ENCODE data around the gene PTPN6. TPM values are rescaled to one million over a fixed set of nuclear protein-coding genes. Genes with fewer than 3 reads are reported as not detected.
A peak's percentile ranks its signal among the peaks of the same experiment; 100 is the strongest.

The PTPN6 gene
- total and polyA plus RNA-seq, 10 of the 15 experiments (the other 5 are each of a cell fraction or from before 2014, with no cell fraction given): 229 to 457 (median 370) TPM

DNA sequence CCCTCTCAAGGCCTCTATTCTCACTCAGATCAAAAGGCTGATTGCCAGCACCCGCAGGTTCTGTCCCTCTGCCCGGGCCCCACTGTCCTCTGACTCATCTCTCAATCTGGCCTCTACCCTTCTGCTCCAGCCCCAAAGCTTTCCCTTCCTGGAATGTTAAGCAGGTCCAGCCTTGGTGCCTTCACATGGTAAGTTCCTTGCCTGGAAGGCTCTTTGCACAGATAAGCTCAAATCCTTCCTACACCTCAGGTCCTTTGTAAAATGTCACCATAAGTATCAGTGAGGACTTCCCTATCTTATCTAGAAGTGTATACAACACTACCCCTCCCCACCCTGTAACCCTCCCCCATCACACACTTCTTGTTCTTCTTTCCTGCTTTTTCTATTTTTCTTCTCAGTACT is 44.9 kb downstream of the PTPN6 start:
- SMC1A ChIA-PET (ENCODE audit: uncharacterized antibody, unreplicated experiment): interaction anchor here (1.2 to 2.1 kb wide), 2 partner anchors 9 to 14 kb away, joined by 3 to 5 read pairs; no protein-coding TSS in a partner anchor
- no peak overlapping the region for H3K4me2 ChIP-seq (ENCODE audit: control insufficient read depth, insufficient read depth)
- POLR2A ChIA-PET: no interaction called here
- ATAC-seq: no peak
- BruUV-seq (replicated peaks): no TSS peak
- in situ Hi-C loops (cut with MboI): no loop called here
- intact Hi-C loops (cut with micrococcal nuclease; ENCODE audit: unreplicated experiment): no loop called here
- no peak for FAIRE-seq
- no peaks in the 10 kb centered on the region for H4K20me1 ChIP-seq (ENCODE audit: control insufficient read depth, insufficient read depth)
- H2AFZ ChIP-seq (ENCODE audit: control insufficient read depth, low read depth, low read length): no peak overlapping the region
- no peak overlapping the region for H3K9ac ChIP-seq (ENCODE audit: control insufficient read depth, insufficient read depth, low read length)
- DNase-seq (ENCODE audit: low read depth, low spot score): no peak
- RAD21 ChIA-PET (ENCODE audit: unreplicated experiment): no interaction called here
- H3K4me3 ChIP-seq: no peak overlapping the region
- peaks cover 0 to 6% of the 10 kb centered on the region in 2 experiments; a peak in 2 of 4 replicates for H3K36me3 ChIP-seq (ENCODE audit: control insufficient read depth in 2 of 2, insufficient read depth in 2 of 2, low read length in 1 of 2)
- TF ChIP-seq SUPT20H (IDR thresholded peaks at IDR 0.05; ENCODE audit: borderline replicate concordance, control insufficient read depth, low read depth, low read length): no peak
- H3K4me1 ChIP-seq (ENCODE audit: control insufficient read depth, insufficient read depth, low read length): no peaks in the 10 kb centered on the region
- no peaks in the 10 kb centered on the region for H3K27me3 ChIP-seq (replicated peaks in 1 of 2; ENCODE audit: control insufficient read depth in 2 of 2, insufficient read depth in 2 of 2, low read length in 1 of 2)
- CTCF ChIA-PET: no interaction called here
- WGBS (ENCODE audit: insufficient coverage, insufficient replicate concordance, low lambda C conversion rate, missing lambda C conversion rate): 100% methylated on average over 2 of the region's 2 CpGs
- H3K27ac ChIP-seq (ENCODE audit: control insufficient read depth, insufficient read depth): no peak overlapping the region
- no peaks in the 10 kb centered on the region for H3K79me2 ChIP-seq (ENCODE audit: control insufficient read depth, insufficient read depth, low read length)
- H3K9me3 ChIP-seq (replicated peaks; ENCODE audit: control insufficient read depth, insufficient read depth, low read length): no peaks in the 10 kb centered on the region

DNA sequence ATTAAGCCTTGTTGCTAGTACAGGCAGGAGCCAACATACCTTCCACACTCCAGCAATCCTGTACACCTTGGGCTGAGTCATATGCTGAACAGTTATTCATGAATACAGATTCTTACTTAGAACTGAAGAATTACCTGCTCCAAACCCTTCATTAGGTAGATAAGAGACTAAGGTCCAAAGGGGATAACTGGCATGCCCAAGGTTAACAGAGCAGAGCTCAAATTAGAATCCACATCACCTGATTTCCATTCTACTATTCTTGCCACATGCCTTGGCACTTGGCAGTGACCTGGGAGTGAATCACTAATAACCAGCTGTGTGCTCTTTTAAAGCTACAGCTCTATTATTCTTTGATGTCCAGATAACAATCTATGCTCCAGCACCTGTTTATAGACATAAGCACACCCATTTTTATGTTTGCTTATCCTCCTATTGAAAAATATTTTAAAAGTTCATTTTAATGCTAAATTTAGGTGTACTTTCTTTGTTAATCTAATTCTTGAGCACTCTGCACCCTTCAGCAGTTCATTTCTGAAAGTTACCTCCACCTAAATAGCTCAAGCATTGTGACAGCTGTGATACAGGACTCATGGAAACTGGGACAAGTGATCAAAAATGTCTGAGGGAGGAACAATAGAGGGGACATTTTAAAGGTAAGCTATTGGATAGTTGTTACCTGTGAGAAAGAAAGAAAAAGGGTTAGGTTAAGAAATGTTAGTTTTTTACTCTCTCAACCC is 47.7 kb downstream of the PTPN6 start:
- DNase-seq (ENCODE audit: low read depth, low spot score) (no peak), ATAC-seq (no peak), FAIRE-seq (peak; percentile 44)
- Histone ChIP-seq H3K4me3 (no peak overlapping the region), H3K79me2 (ENCODE audit: control insufficient read depth, insufficient read depth, low read length) (no peaks in the 10 kb centered on the region), H3K9me3 (replicated peaks; ENCODE audit: control insufficient read depth, insufficient read depth, low read length) (no peaks in the 10 kb centered on the region), H3K36me3 (ENCODE audit: control insufficient read depth in 2 of 2, insufficient read depth in 2 of 2, low read length in 1 of 2) (peaks cover 0 to 10% of the 10 kb centered on the region in 2 experiments; a peak in 2 of 4 replicates), H3K4me2 (ENCODE audit: control insufficient read depth, insufficient read depth) (no peak overlapping the region), H3K27me3 (replicated peaks in 1 of 2; ENCODE audit: control insufficient read depth in 2 of 2, insufficient read depth in 2 of 2, low read length in 1 of 2) (no peaks in the 10 kb centered on the region), H3K27ac (ENCODE audit: control insufficient read depth, insufficient read depth) (no peak overlapping the region), H3K4me1 (ENCODE audit: control insufficient read depth, insufficient read depth, low read length) (no peaks in the 10 kb centered on the region), H2AFZ (ENCODE audit: control insufficient read depth, low read depth, low read length) (no peak overlapping the region), H3K9ac (ENCODE audit: control insufficient read depth, insufficient read depth, low read length) (no peak overlapping the region), H4K20me1 (ENCODE audit: control insufficient read depth, insufficient read depth) (no peaks in the 10 kb centered on the region)
- CTCF ChIA-PET: interaction anchor here (0.5 to 1.4 kb wide), 5 partner anchors 9 to 143 kb away, joined by 3 to 4 read pairs (median 3); partner anchors contain the start of gene LPCAT3
- BruUV-seq (replicated peaks): no TSS peak
- intact Hi-C loops (cut with micrococcal nuclease; ENCODE audit: unreplicated experiment): no loop called here
- in situ Hi-C loops (cut with MboI): no loop called here
- RAD21 ChIA-PET (ENCODE audit: unreplicated experiment): no interaction called here
- TF ChIP-seq PML (IDR thresholded peaks at IDR 0.05; ENCODE audit: low read length) (no peak), RAD21 (IDR thresholded peaks at IDR 0.05; ENCODE audit: insufficient read depth, low read depth, low read length) (no peak), BCLAF1 (IDR thresholded peaks at IDR 0.05) (no peak), IRF3 (IDR thresholded peaks at IDR 0.05) (no peak), WRNIP1 (IDR thresholded peaks at IDR 0.05; ENCODE audit: borderline replicate concordance, low read depth, low read length) (no peak), GABPA (IDR thresholded peaks at IDR 0.05; ENCODE audit: low read depth) (no peak), HDAC2 (IDR thresholded peaks at IDR 0.05) (no peak)
- TF ChIP-seq, protein P1, sequence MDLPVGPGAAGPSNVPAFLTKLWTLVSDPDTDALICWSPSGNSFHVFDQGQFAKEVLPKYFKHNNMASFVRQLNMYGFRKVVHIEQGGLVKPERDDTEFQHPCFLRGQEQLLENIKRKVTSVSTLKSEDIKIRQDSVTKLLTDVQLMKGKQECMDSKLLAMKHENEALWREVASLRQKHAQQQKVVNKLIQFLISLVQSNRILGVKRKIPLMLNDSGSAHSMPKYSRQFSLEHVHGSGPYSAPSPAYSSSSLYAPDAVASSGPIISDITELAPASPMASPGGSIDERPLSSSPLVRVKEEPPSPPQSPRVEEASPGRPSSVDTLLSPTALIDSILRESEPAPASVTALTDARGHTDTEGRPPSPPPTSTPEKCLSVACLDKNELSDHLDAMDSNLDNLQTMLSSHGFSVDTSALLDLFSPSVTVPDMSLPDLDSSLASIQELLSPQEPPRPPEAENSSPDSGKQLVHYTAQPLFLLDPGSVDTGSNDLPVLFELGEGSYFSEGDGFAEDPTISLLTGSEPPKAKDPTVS (IDR thresholded peaks at IDR 0.05; ENCODE audit: low read depth, low read length): no peak
- SMC1A ChIA-PET (ENCODE audit: uncharacterized antibody, unreplicated experiment): interaction anchor here (0.7 to 2.1 kb wide), 7 partner anchors 9 to 146 kb away, joined by 3 to 5 read pairs (median 3); partner anchors contain the start of gene LPCAT3
- POLR2A ChIA-PET: interaction anchor here (0.6 to 1.2 kb wide), 3 partner anchors 19 to 181 kb away, joined by 3 to 5 read pairs (median 5); partner anchors contain the start of genes ENO2 and LPCAT3

Data from GM12878 (cell line).